Testis (tissue), 3 donors: ENCODE results near the gene IL1RAPL1. TPM values are rescaled to one million over a fixed set of nuclear protein-coding genes. Genes with fewer than 3 reads are reported as not detected.

ENCODE experiments used
- DNase-seq: peaks from one replicate; pipeline ENCODE4 v3.0.0-alpha.2; 2019
- H3K27ac ChIP-seq, 2 donors: fragments of 200-600 bp; sonication (generic); one replicate each; pipeline ENCODE4 v1.5.1; 2019
- H3K27me3 ChIP-seq: fragments of 200-600 bp; sonication (generic); one replicate; pipeline ENCODE4 v1.5.1; 2019
- H3K36me3 ChIP-seq: fragments of 200-600 bp; sonication (generic); one replicate; pipeline ENCODE4 v1.5.1; 2017; ENCODE audit warnings: low read depth; ENCODE audit errors: missing control alignments
- H3K4me1 ChIP-seq: fragments of 200-600 bp; sonication (generic); one replicate; pipeline ENCODE4 v1.5.1; 2019
- H3K4me3 ChIP-seq, 2 donors: fragments of 200-600 bp; sonication (generic); one replicate each; pipeline ENCODE4 v1.5.1; 2017 to 2019
- H3K9me3 ChIP-seq: fragments of 200-600 bp; sonication (generic); one replicate; pipeline ENCODE4 v1.5.1; 2017
- POLR2A ChIP-seq: fragments of 450-650 bp; IDR thresholded peaks from one replicate; pipeline ENCODE4 v1.6.1; 2017; ENCODE audit warnings: antibody characterized with exemption, mild to moderate bottlenecking, moderate library complexity
- WGBS, 2 donors: methylation state at CpG; one replicate each; pipeline ENCODE4 v1.1.5; 2018; 5-methylcytosine and 5-hydroxymethylcytosine counted together
- intact Hi-C: fragments of 100-400 bp; cut with DNase I; formaldehyde crosslinking; loops from one replicate; pipeline ENCODE4 v1.15.1; 2023; ENCODE audit warnings: low total_unique reads
- polyA plus RNA-seq: library from polyadenylated mRNA; stranded (reverse); fragments of 350-450 nt; fragmentation: Illumina TruSeq; extraction: RNeasy Lipid Tissue Mini Kit (QIAGEN cat#74804); gene quantifications from one replicate; pipeline ENCODE4 v1.2.3, GENCODE V29; 2014; ENCODE audit warnings: low read depth, low replicate concordance; ENCODE audit not compliant: insufficient read depth
- total RNA-seq, 2 donors: library from RNA; depleted of rRNA; stranded (reverse); fragments of >200 nt; gene quantifications; one replicate each; pipeline ENCODE4 v1.2.3, GENCODE V29; 2016
- TF ChIP-seq, protein P1 (sequence below), 3 experiments: fragments of 450-650 bp in 2 of 3; fragments of 200-600 bp in 1 of 3; sonication (generic) in 1 of 3; IDR thresholded peaks; one replicate each; pipeline ENCODE4 v1.5.1; 2016 to 2019; ENCODE audit warnings: antibody characterized with exemption in 3 of 3, mild to moderate bottlenecking in 2 of 3, moderate library complexity in 1 of 3

Gene IL1RAPL1
- total and polyA plus RNA-seq, 3 donors from 2014 or later = 0.13 to 0.94 (median 0.93) TPM

DNA sequence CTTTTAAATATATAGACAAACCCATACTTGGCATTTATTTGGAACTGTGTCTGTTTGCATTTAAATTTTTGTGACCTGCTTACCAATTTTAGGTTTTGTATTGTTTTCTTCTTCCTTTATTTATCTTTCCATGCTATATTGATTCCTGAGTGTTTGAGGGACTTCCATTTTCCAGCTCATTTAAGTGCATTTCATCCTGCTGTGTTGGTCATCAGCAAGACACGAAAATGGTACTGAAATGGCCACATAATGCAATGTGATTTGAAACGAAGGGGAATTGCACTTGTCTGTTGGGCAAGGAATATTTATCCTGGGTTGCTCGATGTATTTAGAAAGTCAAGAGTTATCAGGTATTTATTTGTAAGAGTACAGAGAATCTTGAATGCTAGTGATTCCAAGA lies 1103.8 kb downstream of the IL1RAPL1 start:
- no peaks in the 10 kb centered on the region for H3K4me1 ChIP-seq
- H3K27me3 ChIP-seq = no peaks in the 10 kb centered on the region
- H3K27ac ChIP-seq = no peak overlapping the region
- no peak for DNase-seq
- H3K4me3 ChIP-seq = no peak overlapping the region
- H3K9me3 ChIP-seq = no peaks in the 10 kb centered on the region
- intact Hi-C loops = no loop called here
- WGBS, 2 donors = 91 to 94% methylated on average over 3 of the region's 3 CpGs
- TF ChIP-seq POLR2A = no peak
- TF ChIP-seq, protein P1, sequence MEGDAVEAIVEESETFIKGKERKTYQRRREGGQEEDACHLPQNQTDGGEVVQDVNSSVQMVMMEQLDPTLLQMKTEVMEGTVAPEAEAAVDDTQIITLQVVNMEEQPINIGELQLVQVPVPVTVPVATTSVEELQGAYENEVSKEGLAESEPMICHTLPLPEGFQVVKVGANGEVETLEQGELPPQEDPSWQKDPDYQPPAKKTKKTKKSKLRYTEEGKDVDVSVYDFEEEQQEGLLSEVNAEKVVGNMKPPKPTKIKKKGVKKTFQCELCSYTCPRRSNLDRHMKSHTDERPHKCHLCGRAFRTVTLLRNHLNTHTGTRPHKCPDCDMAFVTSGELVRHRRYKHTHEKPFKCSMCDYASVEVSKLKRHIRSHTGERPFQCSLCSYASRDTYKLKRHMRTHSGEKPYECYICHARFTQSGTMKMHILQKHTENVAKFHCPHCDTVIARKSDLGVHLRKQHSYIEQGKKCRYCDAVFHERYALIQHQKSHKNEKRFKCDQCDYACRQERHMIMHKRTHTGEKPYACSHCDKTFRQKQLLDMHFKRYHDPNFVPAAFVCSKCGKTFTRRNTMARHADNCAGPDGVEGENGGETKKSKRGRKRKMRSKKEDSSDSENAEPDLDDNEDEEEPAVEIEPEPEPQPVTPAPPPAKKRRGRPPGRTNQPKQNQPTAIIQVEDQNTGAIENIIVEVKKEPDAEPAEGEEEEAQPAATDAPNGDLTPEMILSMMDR (IDR thresholded peaks at IDR 0.05) = no peak
- no peaks in the 10 kb centered on the region for H3K36me3 ChIP-seq

DNA sequence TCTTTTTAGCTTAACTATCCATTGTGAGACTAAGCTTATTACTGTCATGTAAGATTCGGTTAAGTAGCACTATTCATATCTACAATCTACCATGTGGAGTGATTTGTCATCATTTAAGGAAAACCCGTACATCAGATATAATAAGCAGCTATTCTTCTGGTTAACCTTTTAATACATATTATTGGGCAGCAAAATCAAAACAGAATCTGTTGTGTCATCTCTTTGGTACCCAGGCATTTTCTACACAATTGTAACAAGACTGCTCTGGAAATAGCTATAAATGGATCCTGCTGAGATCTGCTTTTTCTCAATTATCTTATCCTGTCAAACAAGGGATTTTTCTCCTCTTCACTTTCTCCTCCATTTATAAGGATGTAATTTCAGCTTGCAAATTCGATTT lies 1106.7 kb downstream of the IL1RAPL1 start:
- Histone ChIP-seq H3K4me1 (no peaks in the 10 kb centered on the region), H3K27ac (no peak overlapping the region), H3K4me3 (no peak overlapping the region), H3K36me3 (no peaks in the 10 kb centered on the region), H3K27me3 (no peaks in the 10 kb centered on the region), H3K9me3 (no peaks in the 10 kb centered on the region)
- no peak for TF ChIP-seq POLR2A
- TF ChIP-seq, protein P1 (IDR thresholded peaks at IDR 0.05) = no peak
- WGBS, 2 donors = 84 to 85% methylated on average over 3 of the region's 3 CpGs
- intact Hi-C loops = no loop called here
- no peak for DNase-seq

DNA sequence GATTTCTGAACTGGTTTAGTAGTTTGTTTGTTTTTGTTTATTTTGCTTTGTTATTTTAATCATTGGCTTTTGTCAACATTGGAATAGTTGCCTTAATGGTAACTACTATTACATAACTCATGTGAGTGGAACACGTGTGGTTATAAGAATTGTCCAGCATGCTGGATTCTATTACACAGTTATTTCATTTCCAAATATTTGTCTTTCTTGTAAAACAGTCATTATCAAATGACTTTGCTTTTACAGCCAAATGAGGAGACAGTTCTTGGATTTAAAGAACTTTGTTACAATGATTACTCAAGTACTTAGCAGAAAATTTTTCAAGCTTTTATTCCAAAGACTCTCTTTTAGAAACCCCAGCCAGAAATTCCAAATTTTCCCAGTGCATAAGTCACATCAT lies 1112.0 kb downstream of the IL1RAPL1 start:
- 19 to 50% methylated on average over 1 of the region's 1 CpG for WGBS, 2 donors
- Histone ChIP-seq H3K36me3 (no peaks in the 10 kb centered on the region), H3K4me3 (no peak overlapping the region), H3K27me3 (no peaks in the 10 kb centered on the region), H3K9me3 (no peaks in the 10 kb centered on the region), H3K27ac (no peak overlapping the region), H3K4me1 (no peaks in the 10 kb centered on the region)
- no peak for DNase-seq
- no peak for TF ChIP-seq POLR2A
- TF ChIP-seq, protein P1 (IDR thresholded peaks at IDR 0.05) = no peak
- intact Hi-C loops = no loop called here

DNA sequence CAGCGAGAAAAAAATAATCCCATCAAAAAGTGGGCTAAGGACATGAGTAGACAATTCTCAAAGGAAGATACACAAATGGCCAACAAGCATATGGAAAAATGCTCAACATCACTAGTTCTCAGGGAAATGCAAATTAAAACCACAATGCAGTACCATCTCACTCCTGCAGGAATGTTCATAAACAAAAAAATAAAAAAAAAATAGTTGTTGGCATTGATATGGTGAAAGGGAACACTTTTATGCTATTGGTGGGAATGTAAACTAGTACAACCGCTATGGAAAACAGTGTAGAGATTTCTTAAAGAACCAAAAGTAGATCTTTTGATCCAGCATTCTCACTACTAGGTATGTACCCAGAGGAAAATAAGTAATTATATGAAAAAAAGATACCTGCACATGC lies 1119.8 kb downstream of the IL1RAPL1 start:
- H3K27ac ChIP-seq = no peak overlapping the region
- H3K9me3 ChIP-seq = no peaks in the 10 kb centered on the region
- DNase-seq = no peak
- H3K36me3 ChIP-seq = no peaks in the 10 kb centered on the region
- no peaks in the 10 kb centered on the region for H3K4me1 ChIP-seq
- no peak overlapping the region for H3K4me3 ChIP-seq
- TF ChIP-seq POLR2A = no peak
- TF ChIP-seq, protein P1 (IDR thresholded peaks at IDR 0.05) = no peak
- intact Hi-C loops = no loop called here
- 88 to 94% methylated on average over 2 of the region's 2 CpGs for WGBS, 2 donors
- no peaks in the 10 kb centered on the region for H3K27me3 ChIP-seq

DNA sequence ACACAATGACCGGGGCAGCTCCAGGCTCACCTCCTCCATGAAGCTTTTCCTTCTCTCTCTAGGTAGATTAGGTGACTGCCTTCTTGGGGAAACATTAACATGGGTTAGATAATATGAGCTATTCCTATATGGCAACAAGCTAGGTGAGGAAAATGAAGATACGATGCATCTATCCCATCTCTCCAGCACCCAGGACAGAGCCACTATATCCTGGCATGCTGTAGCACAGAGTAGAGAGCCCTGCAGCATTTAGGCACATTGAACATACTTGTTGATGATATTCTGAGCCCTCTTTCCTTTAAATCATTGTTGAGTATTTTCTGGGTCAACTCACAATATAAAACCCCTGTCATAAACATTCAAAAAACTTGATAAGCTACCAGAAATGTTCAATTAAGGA lies 1133.9 kb downstream of the IL1RAPL1 start:
- Histone ChIP-seq H3K4me3 (no peak overlapping the region), H3K4me1 (no peaks in the 10 kb centered on the region), H3K9me3 (no peaks in the 10 kb centered on the region), H3K36me3 (no peaks in the 10 kb centered on the region), H3K27ac (no peak overlapping the region), H3K27me3 (no peaks in the 10 kb centered on the region)
- intact Hi-C loops = no loop called here
- TF ChIP-seq, protein P1 (IDR thresholded peaks at IDR 0.05) = no peak
- no peak for TF ChIP-seq POLR2A
- WGBS, 2 donors = 81 to 100% methylated on average over 1 to 2 of the region's 2 CpGs
- no peak for DNase-seq
